A673 (cell line): ENCODE data around the gene SYNE1. TPM values are rescaled to one million over a fixed set of nuclear protein-coding genes. Genes with fewer than 3 reads are reported as not detected.
"Not testable (repeated sequence)": the region's sequence is repeated elsewhere in the genome, so short reads cannot be mapped to it uniquely, and the experiment has no call there.

Experiments
- BruUV-seq: library from RNA; stranded (reverse); fragments of 400-500 nt; replicated peaks from 2 replicates; lab custom pipeline; 2021; lab: Mats Ljungman, UMichigan
- CTCF ChIA-PET: fragments of 300-600 bp; sonication (Branson Sonifier 250); formaldehyde crosslinking; loops from one replicate; lab custom pipeline; 2022; ENCODE audit warnings: antibody characterized with exemption; lab: Charles Lee
- POLR2A ChIA-PET: fragments of 300-600 bp; sonication (Branson Sonifier 250); formaldehyde crosslinking; loops from one replicate; lab custom pipeline; 2022; ENCODE audit warnings: antibody characterized with exemption; ENCODE audit not compliant: low non-redundant PET; lab: Charles Lee
- DNase-seq: peaks from one replicate; pipeline ENCODE4 v3.0.0-alpha.2; 2015; ENCODE audit warnings: low spot score
- H3K27ac ChIP-seq: fragments of 200-600 bp; sonication (generic); 2 replicates; pipeline ENCODE4 v1.5.1; 2016; ENCODE audit warnings: mixed run types, low read depth, mild to moderate bottlenecking, mixed read lengths, antibody characterized with exemption, low read length; ENCODE audit not compliant: poor library complexity, severe bottlenecking
- H3K27me3 ChIP-seq: fragments of 200-600 bp; sonication (generic); replicated peaks from 2 replicates; pipeline ENCODE4 v1.6.1; 2017; ENCODE audit warnings: mixed run types, low read depth, mild to moderate bottlenecking, mixed read lengths, antibody characterized with exemption, low read length; ENCODE audit not compliant: insufficient read depth, poor library complexity
- H3K36me3 ChIP-seq: fragments of 200-600 bp; sonication (generic); 2 replicates; pipeline ENCODE4 v1.6.1; 2016; ENCODE audit warnings: mixed run types, mild to moderate bottlenecking, mixed read lengths, antibody characterized with exemption, low read length; ENCODE audit not compliant: insufficient read depth, poor library complexity, severe bottlenecking
- H3K4me1 ChIP-seq: fragments of 200-600 bp; sonication (generic); 2 replicates; pipeline ENCODE4 v1.6.1; 2017; ENCODE audit warnings: mixed run types, mild to moderate bottlenecking, mixed read lengths, antibody characterized with exemption, low read length; ENCODE audit not compliant: insufficient read depth, poor library complexity, severe bottlenecking
- H3K4me3 ChIP-seq: fragments of 200-600 bp; sonication (generic); 2 replicates; pipeline ENCODE4 v1.5.1; 2016; ENCODE audit warnings: low read depth, mixed run types, mild to moderate bottlenecking, mixed read lengths, low read length; ENCODE audit not compliant: poor library complexity, severe bottlenecking
- H3K9me3 ChIP-seq: fragments of 200-600 bp; sonication (generic); 2 replicates; pipeline ENCODE4 v1.6.1; 2016; ENCODE audit warnings: mixed run types, low read depth, mild to moderate bottlenecking, mixed read lengths, antibody characterized with exemption, low read length; ENCODE audit not compliant: poor library complexity, severe bottlenecking
- EZH2 ChIP-seq: fragments of 200-600 bp; sonication (generic); IDR thresholded peaks from 2 replicates; pipeline ENCODE4 v1.6.1; 2017; ENCODE audit warnings: borderline replicate concordance, low read depth, mild to moderate bottlenecking, mixed read lengths, antibody characterized with exemption, low read length; ENCODE audit not compliant: poor library complexity, severe bottlenecking
- intact Hi-C: fragments of 100-400 bp; cut with micrococcal nuclease; formaldehyde crosslinking; loops from one replicate; pipeline ENCODE4 v1.10.0; 2022; ENCODE audit not compliant: unreplicated experiment
- total RNA-seq: library from RNA; stranded (reverse); gene quantifications from 2 replicates; pipeline ENCODE4 v1.2.3, GENCODE V29; 2021
- TF ChIP-seq, protein P1 (sequence below): fragments of 300-800, 200-600 bp; sonication (generic); conservative IDR thresholded peaks from 2 replicates; pipeline ENCODE4 v1.5.1; 2017; ENCODE audit warnings: low read depth, mild to moderate bottlenecking, antibody characterized with exemption, low read length, moderate library complexity, mixed read lengths

Gene SYNE1
- total RNA-seq, 1 experiment from 2014 or later: 12.1 TPM

DNA sequence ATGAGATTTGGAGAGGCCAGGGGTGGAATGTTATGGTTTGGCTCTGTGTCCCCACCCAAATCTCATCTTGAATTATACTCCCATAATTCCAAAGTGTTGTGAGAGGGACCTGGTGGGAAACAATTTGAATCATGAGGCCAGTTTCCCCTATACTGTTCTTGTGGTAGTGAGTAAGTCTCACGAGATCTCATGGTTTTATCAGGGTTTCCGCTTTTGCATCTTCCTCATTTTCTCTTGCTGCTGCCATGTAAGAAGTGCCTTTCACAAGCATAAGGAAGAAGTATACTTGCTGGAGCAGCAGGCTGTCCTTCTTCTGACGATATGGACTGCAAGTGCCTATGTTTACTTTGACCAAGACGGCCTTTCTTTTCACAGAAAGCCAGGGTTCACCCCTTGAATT, 559.2 kb downstream of the SYNE1 start:
- H3K27me3 ChIP-seq: no peaks in the 10 kb centered on the region
- BruUV-seq: no TSS peak
- DNase-seq: no peak
- no peak overlapping the region for H3K4me3 ChIP-seq
- no peak overlapping the region for H3K27ac ChIP-seq
- ChIA-PET POLR2A (no interaction called here), CTCF (no interaction called here)
- no peaks in the 10 kb centered on the region for H3K36me3 ChIP-seq
- H3K4me1 ChIP-seq: no peaks in the 10 kb centered on the region
- H3K9me3 ChIP-seq: peaks cover 6% of the 10 kb centered on the region
- no peak for TF ChIP-seq EZH2
- TF ChIP-seq, protein P1, sequence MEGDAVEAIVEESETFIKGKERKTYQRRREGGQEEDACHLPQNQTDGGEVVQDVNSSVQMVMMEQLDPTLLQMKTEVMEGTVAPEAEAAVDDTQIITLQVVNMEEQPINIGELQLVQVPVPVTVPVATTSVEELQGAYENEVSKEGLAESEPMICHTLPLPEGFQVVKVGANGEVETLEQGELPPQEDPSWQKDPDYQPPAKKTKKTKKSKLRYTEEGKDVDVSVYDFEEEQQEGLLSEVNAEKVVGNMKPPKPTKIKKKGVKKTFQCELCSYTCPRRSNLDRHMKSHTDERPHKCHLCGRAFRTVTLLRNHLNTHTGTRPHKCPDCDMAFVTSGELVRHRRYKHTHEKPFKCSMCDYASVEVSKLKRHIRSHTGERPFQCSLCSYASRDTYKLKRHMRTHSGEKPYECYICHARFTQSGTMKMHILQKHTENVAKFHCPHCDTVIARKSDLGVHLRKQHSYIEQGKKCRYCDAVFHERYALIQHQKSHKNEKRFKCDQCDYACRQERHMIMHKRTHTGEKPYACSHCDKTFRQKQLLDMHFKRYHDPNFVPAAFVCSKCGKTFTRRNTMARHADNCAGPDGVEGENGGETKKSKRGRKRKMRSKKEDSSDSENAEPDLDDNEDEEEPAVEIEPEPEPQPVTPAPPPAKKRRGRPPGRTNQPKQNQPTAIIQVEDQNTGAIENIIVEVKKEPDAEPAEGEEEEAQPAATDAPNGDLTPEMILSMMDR: no peak
- intact Hi-C loops: no loop called here

DNA sequence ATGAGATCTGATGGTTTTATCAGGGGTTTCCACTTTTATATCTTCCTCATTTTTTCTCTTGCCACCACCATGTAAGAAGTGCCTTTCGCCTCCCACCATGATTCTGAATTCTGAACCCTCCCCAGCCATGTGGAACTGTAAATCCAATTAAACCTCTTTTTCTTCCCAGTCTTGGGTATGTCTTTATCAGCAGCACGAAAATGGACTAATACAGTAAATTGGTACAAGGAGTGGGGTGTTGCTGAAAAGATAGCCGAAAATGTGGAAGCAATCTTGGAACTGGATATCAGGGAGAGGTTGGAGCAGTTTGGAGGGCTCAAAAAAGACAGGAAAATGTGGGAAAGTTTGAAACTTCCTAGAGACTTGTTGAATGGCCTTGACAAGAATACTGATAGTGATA, 560.9 kb downstream of the SYNE1 start:
- intact Hi-C loops, H3K9me3 ChIP-seq, H3K4me3 ChIP-seq, CTCF ChIA-PET, POLR2A ChIA-PET, H3K27me3 ChIP-seq, H3K27ac ChIP-seq, BruUV-seq, H3K4me1 ChIP-seq, H3K36me3 ChIP-seq, DNase-seq: not testable (repeated sequence)

DNA sequence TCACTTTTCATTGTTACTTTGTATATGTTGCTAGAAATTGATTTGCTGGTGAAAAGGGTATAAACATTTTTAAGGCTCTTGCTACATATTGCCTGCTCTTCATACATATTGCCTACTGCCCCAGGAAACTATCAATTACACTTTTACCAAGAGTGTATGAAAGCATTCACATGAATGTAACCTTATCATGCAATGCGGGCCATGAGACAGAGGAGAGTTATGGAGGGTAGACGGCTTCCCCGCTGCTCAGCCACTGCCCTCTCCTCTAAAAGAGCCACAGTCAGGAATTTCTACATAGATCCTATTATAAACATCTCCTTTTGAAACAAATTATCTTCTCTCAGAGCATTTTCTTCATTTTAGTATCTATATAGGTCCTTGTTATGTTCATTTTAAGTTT, 565.3 kb downstream of the SYNE1 start:
- CTCF ChIA-PET: no interaction called here
- Histone ChIP-seq H3K4me3 (no peak overlapping the region), H3K9me3 (peaks cover 6% of the 10 kb centered on the region), H3K27ac (no peak overlapping the region), H3K36me3 (no peaks in the 10 kb centered on the region), H3K4me1 (no peaks in the 10 kb centered on the region), H3K27me3 (no peaks in the 10 kb centered on the region)
- TF ChIP-seq, protein P1: no peak
- no peak for TF ChIP-seq EZH2
- intact Hi-C loops: no loop called here
- BruUV-seq: no TSS peak
- POLR2A ChIA-PET: no interaction called here
- no peak for DNase-seq

Other genes starting within 250 kb of the SYNE1 start
- not detected in 2 replicates for gene MYCT1, start 60.5 kb upstream of the SYNE1 start, total RNA-seq
- gene VIP, start 113.4 kb upstream of the SYNE1 start, total RNA-seq: not detected in 2 replicates